GM10248 (cell line): Measurements from ENCODE around the gene SPATA6L.

Experiments
- CTCF ChIA-PET: fragments of 300-600 bp; sonication (Branson Sonifier 250); formaldehyde crosslinking; extraction: SDS; loops from one replicate; lab custom pipeline; 2021; ENCODE audit warnings: antibody characterized with exemption; lab: Yijun Ruan, JAX
- POLR2A ChIA-PET: fragments of 350-650 bp; sonication (Branson Sonifier 250); formaldehyde crosslinking; extraction: SDS; loops from one replicate; lab custom pipeline; 2020; ENCODE audit warnings: antibody characterized with exemption; lab: Yijun Ruan, JAX
- DNase-seq: peaks from one replicate; pipeline ENCODE4 v3.0.0; 2012; ENCODE audit errors: extremely low spot score
- CTCF ChIP-seq: IDR thresholded peaks from 2 replicates; pipeline ENCODE4 v1.5.1; 2012; ENCODE audit warnings: mild to moderate bottlenecking, low read depth; ENCODE audit errors: extremely low read depth, missing control alignments, control extremely low read depth

The SPATA6L gene

GRCh38 chr9:4592295-4592694 is 74.0 kb downstream of the SPATA6L start:
- POLR2A ChIA-PET = no interaction called here
- CTCF ChIA-PET = interaction anchor here (1.6 kb wide), 1 partner anchor 11 kb away, joined by 4 read pairs; no protein-coding TSS in a partner anchor
- DNase-seq = no peak

GRCh38 chr9:4591123-4591500 is 75.2 kb downstream of the SPATA6L start:
- TF ChIP-seq CTCF = no peak
- ChIA-PET CTCF (interaction anchor here (0.9 to 1.6 kb wide), 2 partner anchors 12 to 13 kb away, joined by 3 to 4 read pairs; no protein-coding TSS in a partner anchor), POLR2A (no interaction called here)
- DNase-seq = no peak

More at GRCh38 chr9:4592295-4592694, 74.0 kb downstream of the SPATA6L start:
- TF ChIP-seq CTCF = no peak

- no peak for TF ChIP-seq CTCF
- DNase-seq = no peak
- CTCF ChIA-PET = interaction anchor here (1.6 kb wide), 1 partner anchor 12 kb away, joined by 4 read pairs; no protein-coding TSS in a partner anchor
- POLR2A ChIA-PET = no interaction called here
These were observed 75.7 kb downstream of the SPATA6L start for GRCh38 chr9:4590430-4591122.

- TF ChIP-seq CTCF = no peak
- ChIA-PET CTCF (interaction anchor here (0.8 to 2.0 kb wide), 3 partner anchors 12 to 22 kb away, joined by 3 to 8 read pairs (median 4); no protein-coding TSS in a partner anchor), POLR2A (no interaction called here)
- no peak for DNase-seq
These were observed 77.6 kb downstream of the SPATA6L start for GRCh38 chr9:4588721-4589120.

GRCh38 chr9:4585135-4585534 is 81.1 kb downstream of the SPATA6L start:
- CTCF ChIA-PET = no interaction called here
- DNase-seq = no peak
- POLR2A ChIA-PET = no interaction called here
- no peak for TF ChIP-seq CTCF

GRCh38 chr9:4584636-4585035 is 81.6 kb downstream of the SPATA6L start:
- CTCF ChIA-PET = no interaction called here
- POLR2A ChIA-PET = no interaction called here
- TF ChIP-seq CTCF = no peak
- DNase-seq = no peak
